GM12878 (cell line): ENCODE results near the gene LONRF3. TPM values are rescaled to one million over a fixed set of nuclear protein-coding genes. Genes with fewer than 3 reads are reported as not detected.

Experiments
- ATAC-seq: fragments of 200-7000 bp; cut with Tn5 transposase; 3 replicates; pipeline ENCODE4 v1.9.1; 2020; ENCODE audit warnings: mild to moderate bottlenecking, moderate library complexity
- BruUV-seq: library from RNA; stranded (reverse); fragments of 400-500 nt; replicated peaks from 2 replicates; lab custom pipeline; 2021; lab: Mats Ljungman, UMichigan
- CTCF ChIA-PET: fragments of 300-600 bp; sonication (Branson Sonifier 250); formaldehyde crosslinking; extraction: SDS; loops from one replicate; lab custom pipeline; 2021; ENCODE audit warnings: inconsistent platforms; lab: Yijun Ruan, JAX
- POLR2A ChIA-PET: fragments of 350-600 bp; formaldehyde crosslinking; extraction: SDS; loops from one replicate; lab custom pipeline; 2021; ENCODE audit warnings: inconsistent platforms; lab: Charles Lee
- RAD21 ChIA-PET: fragments of 300-600 bp; sonication (Branson Sonifier 250); formaldehyde crosslinking; loops from one replicate; lab custom pipeline; 2023; ENCODE audit warnings: antibody characterized with exemption; ENCODE audit not compliant: unreplicated experiment; lab: Charles Lee
- SMC1A ChIA-PET: fragments of 300-600 bp; sonication (Branson Sonifier 250); formaldehyde crosslinking; loops from one replicate; lab custom pipeline; 2023; ENCODE audit not compliant: unreplicated experiment, uncharacterized antibody; lab: Charles Lee
- DNase-seq: peaks from one replicate; pipeline ENCODE4 v3.0.0-alpha.2; 2011; ENCODE audit warnings: low read depth, low spot score
- FAIRE-seq: peaks from 3 replicates; lab custom pipeline; 2011; peaks lifted over from hg19 to GRCh38; lab: Jason Lieb, UNC
- H2AFZ ChIP-seq: 2 replicates; pipeline ENCODE4 v1.6.0; 2011; ENCODE audit warnings: low read depth, low read length, control low read depth; ENCODE audit not compliant: control insufficient read depth
- H3K27ac ChIP-seq: 2 replicates; pipeline ENCODE4 v1.5.1; 2011; ENCODE audit warnings: control low read depth; ENCODE audit not compliant: control insufficient read depth, insufficient read depth
- H3K27me3 ChIP-seq, 2 experiments: replicated peaks in 1 of 2; 2 replicates each; pipeline versions ENCODE4 v1.6.0 to v1.6.1; 2011; ENCODE audit warnings: low read length in 1 of 2; ENCODE audit not compliant: control insufficient read depth in 2 of 2, insufficient read depth in 2 of 2
- H3K36me3 ChIP-seq, 2 experiments: 2 replicates each; pipeline ENCODE4 v1.5.1; 2011; ENCODE audit warnings: low read length in 1 of 2; ENCODE audit not compliant: control insufficient read depth in 2 of 2, insufficient read depth in 2 of 2
- H3K4me1 ChIP-seq: 2 replicates; pipeline ENCODE4 v1.6.1; 2011; ENCODE audit warnings: mild to moderate bottlenecking, low read length, moderate library complexity, mixed read lengths; ENCODE audit not compliant: control insufficient read depth, insufficient read depth
- H3K4me2 ChIP-seq: 2 replicates; pipeline ENCODE4 v1.6.0; 2011; ENCODE audit warnings: control low read depth; ENCODE audit not compliant: control insufficient read depth, insufficient read depth
- H3K4me3 ChIP-seq: fragments of 200-600 bp; sonication (generic); 2 replicates; pipeline ENCODE4 v1.5.1; 2016
- H3K79me2 ChIP-seq: 2 replicates; pipeline ENCODE4 v1.6.0; 2011; ENCODE audit warnings: low read length; ENCODE audit not compliant: control insufficient read depth, insufficient read depth
- H3K9ac ChIP-seq: 2 replicates; pipeline ENCODE4 v1.8.0; 2011; ENCODE audit warnings: low read length, control low read depth, mixed read lengths; ENCODE audit not compliant: control insufficient read depth, insufficient read depth
- H3K9me3 ChIP-seq: replicated peaks from 3 replicates; pipeline ENCODE4 v1.5.1; 2011; ENCODE audit warnings: mild to moderate bottlenecking, low read length; ENCODE audit not compliant: control insufficient read depth, insufficient read depth
- H4K20me1 ChIP-seq: 2 replicates; pipeline ENCODE4 v1.6.0; 2011; ENCODE audit not compliant: control insufficient read depth, insufficient read depth
- BCL11A ChIP-seq: IDR thresholded peaks from 2 replicates; pipeline ENCODE4 v1.6.1; 2011; ENCODE audit warnings: low read depth, low read length
- CTCF ChIP-seq, 3 experiments: IDR thresholded peaks in 2 of 3; conservative IDR thresholded peaks in 1 of 3; 2 replicates each; pipeline ENCODE4 v1.5.1; 2011; ENCODE audit warnings: low read depth in 3 of 3, low read length in 3 of 3, mild to moderate bottlenecking in 3 of 3, control low read depth in 2 of 3, moderate library complexity in 2 of 3, inconsistent platforms in 1 of 3, mixed read lengths in 1 of 3; ENCODE audit not compliant: control insufficient read depth in 2 of 3, insufficient read depth in 1 of 3; ENCODE audit errors: extremely low read depth in 1 of 3
- E2F4 ChIP-seq: IDR thresholded peaks from 2 replicates; pipeline ENCODE4 v1.6.1; 2012; ENCODE audit warnings: low read depth, low read length, improper control_type of control experiment
- E2F8 ChIP-seq: fragments of 450-650 bp; IDR thresholded peaks from 2 replicates; pipeline ENCODE4 v1.6.1; 2018; ENCODE audit warnings: mild to moderate bottlenecking, low read depth, moderate library complexity; ENCODE audit not compliant: partially characterized antibody
- EED ChIP-seq: sonication (generic); IDR thresholded peaks from 2 replicates; pipeline ENCODE4 v1.6.1; 2016; ENCODE audit warnings: antibody characterized with exemption, low read depth
- IRF4 ChIP-seq: IDR thresholded peaks from 2 replicates; pipeline ENCODE4 v1.6.1; 2011; ENCODE audit warnings: low read depth, low read length
- JUNB ChIP-seq: IDR thresholded peaks from 2 replicates; pipeline ENCODE4 v1.6.1; 2016; ENCODE audit warnings: antibody characterized with exemption, mild to moderate bottlenecking
- LARP7 ChIP-seq: fragments of 450-650 bp; IDR thresholded peaks from 2 replicates; pipeline ENCODE4 v1.6.1; 2017; ENCODE audit warnings: mild to moderate bottlenecking
- MTA2 ChIP-seq: fragments of 450-650 bp; IDR thresholded peaks from 2 replicates; pipeline ENCODE4 v1.6.1; 2016; ENCODE audit warnings: low read depth, mild to moderate bottlenecking, moderate library complexity
- RB1 ChIP-seq: fragments of 450-650 bp; formaldehyde crosslinking; IDR thresholded peaks from 2 replicates; pipeline ENCODE4 v1.6.1; 2017; ENCODE audit warnings: mild to moderate bottlenecking, borderline replicate concordance
- REST ChIP-seq: IDR thresholded peaks from 2 replicates; pipeline ENCODE4 v1.6.1; 2012; ENCODE audit warnings: mild to moderate bottlenecking, low read depth, low read length
- SIN3A ChIP-seq: IDR thresholded peaks from 2 replicates; pipeline ENCODE4 v1.6.1; 2012; ENCODE audit warnings: low read depth, low read length, improper control_type of control experiment
- SMAD1 ChIP-seq: fragments of 450-650 bp; IDR thresholded peaks from 2 replicates; pipeline ENCODE4 v1.6.1; 2018; ENCODE audit warnings: mild to moderate bottlenecking, low read depth; ENCODE audit not compliant: partially characterized antibody
- SP1 ChIP-seq: IDR thresholded peaks from one replicate; pipeline ENCODE4 v1.6.1; 2011; ENCODE audit warnings: low read depth, low read length
- TCF3 ChIP-seq: IDR thresholded peaks from 2 replicates; pipeline ENCODE4 v1.6.1; 2012; ENCODE audit warnings: low read depth, mild to moderate bottlenecking, low read length, borderline replicate concordance; ENCODE audit not compliant: insufficient read depth
- WGBS: methylation state at CpG from one replicate; pipeline ENCODE4 v1.1.6; 2016; ENCODE audit warnings: low lambda C conversion rate; ENCODE audit not compliant: insufficient replicate concordance, insufficient coverage; ENCODE audit errors: missing lambda C conversion rate; 5-methylcytosine and 5-hydroxymethylcytosine counted together
- in situ Hi-C: fragments of 300-500 bp; cut with MboI; formaldehyde crosslinking; loops from 9 replicates; pipeline ENCODE4 v1.14.3; 2018; ENCODE audit warnings: mixed read lengths
- intact Hi-C: fragments of 100-400 bp; cut with micrococcal nuclease; formaldehyde crosslinking; loops from one replicate; pipeline ENCODE4 v1.14.2; 2022; ENCODE audit not compliant: unreplicated experiment
- polyA plus RNA-seq, 11 experiments: library from polyadenylated mRNA; depleted of rRNA in 4 of 11; unstranded in 6 of 11; stranded (reverse) in 5 of 11; fragments of >200 nt; fragmentation: Nextera tagmentation in 4 of 11; fragmentation: Illumina TruSeq in 1 of 11; extraction: Ambion mirVana in 4 of 11; extraction: Trizol in 1 of 11; gene quantifications; 1 replicate in 1 of 11; 2 replicates in 10 of 11; pipeline versions ENCODE4 v1.2.1 to v1.2.3, GENCODE V29; 2011 to 2016; ENCODE audit warnings: inconsistent platforms in 2 of 11, missing spikeins in 2 of 11, low read depth in 1 of 11
- total RNA-seq, 4 experiments: library from RNA; depleted of rRNA in 3 of 4; stranded (reverse); fragments of >200 nt in 3 of 4; fragmentation: Illumina TruSeq in 1 of 4; extraction: Trizol in 1 of 4; gene quantifications; 2 replicates each; pipeline versions ENCODE4 v1.2.1 to v1.2.3, GENCODE V29; 2013 to 2021

LONRF3 gene
- total and polyA plus RNA-seq, 10 of the 15 experiments (the other 5 are each of a cell fraction or from before 2014, with no cell fraction given), result 0.05 to 0.23 (median 0.09) TPM; not detected in 3

GRCh38 chrX:118980761-118981160, 6.3 kb downstream of the LONRF3 start (continued):
- no peak for TF ChIP-seq IRF4
- no peak for TF ChIP-seq SMAD1
- no peak for TF ChIP-seq JUNB
- no peak for TF ChIP-seq EED
- no peak for TF ChIP-seq SP1
- no peak for TF ChIP-seq RB1

GRCh38 chrX:118983513-118983912, 9.1 kb downstream of the LONRF3 start:
- in situ Hi-C loops (no loop called here), intact Hi-C loops (no loop called here)
- Histone ChIP-seq H4K20me1 (no peaks in the 10 kb centered on the region), H2AFZ (no peak overlapping the region), H3K36me3 (no peaks in the 10 kb centered on the region), H3K79me2 (no peaks in the 10 kb centered on the region), H3K4me2 (no peak overlapping the region), H3K9me3 (no peaks in the 10 kb centered on the region), H3K27ac (no peak overlapping the region), H3K4me1 (no peaks in the 10 kb centered on the region), H3K9ac (no peak overlapping the region), H3K4me3 (no peak overlapping the region), H3K27me3 (no peaks in the 10 kb centered on the region)
- ChIA-PET POLR2A (no interaction called here), RAD21 (no interaction called here), CTCF (no interaction called here), SMC1A (interaction anchor here (0.5 kb wide), 1 partner anchor 33 kb away, joined by 3 read pairs; no protein-coding TSS in a partner anchor)
- BruUV-seq, result no TSS peak
- DNase-seq, result no peak
- no peak for FAIRE-seq
- no peak for ATAC-seq
- 55% methylated on average over 6 of the region's 6 CpGs for WGBS
- no peak for TF ChIP-seq SIN3A
- TF ChIP-seq CTCF (IDR thresholded peaks at IDR 0.05 in 2 of 3, conservative IDR thresholded peaks at IDR 0.05 in 1 of 3; ENCODE audit: control insufficient read depth in 2 of 3, extremely low read depth in 1 of 3, insufficient read depth in 1 of 3, low read depth in 3 of 3, low read length in 3 of 3), result no peak
- TF ChIP-seq LARP7, result no peak
- no peak for TF ChIP-seq E2F4
- no peak for TF ChIP-seq REST
- no peak for TF ChIP-seq BCL11A
- TF ChIP-seq TCF3, result no peak
- no peak for TF ChIP-seq MTA2
- TF ChIP-seq SMAD1, result no peak
- no peak for TF ChIP-seq E2F8
